A549 treated with AZD2906 at 1 μM for 4 hours (cell line): ENCODE data around the gene FAM3D. TPM values are rescaled to one million over a fixed set of nuclear protein-coding genes. Genes with fewer than 3 reads are reported as not detected.

Experiments
- total RNA-seq: library from RNA; stranded (reverse); fragments of 200-300 nt; extraction: Qiagen RNA extraction; gene quantifications from 5 replicates; pipeline ENCODE4 v1.2.3, GENCODE V29; 2022

FAM3D gene, protein sequence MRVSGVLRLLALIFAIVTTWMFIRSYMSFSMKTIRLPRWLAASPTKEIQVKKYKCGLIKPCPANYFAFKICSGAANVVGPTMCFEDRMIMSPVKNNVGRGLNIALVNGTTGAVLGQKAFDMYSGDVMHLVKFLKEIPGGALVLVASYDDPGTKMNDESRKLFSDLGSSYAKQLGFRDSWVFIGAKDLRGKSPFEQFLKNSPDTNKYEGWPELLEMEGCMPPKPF
- total RNA-seq, result not detected in 5 replicates

DNA sequence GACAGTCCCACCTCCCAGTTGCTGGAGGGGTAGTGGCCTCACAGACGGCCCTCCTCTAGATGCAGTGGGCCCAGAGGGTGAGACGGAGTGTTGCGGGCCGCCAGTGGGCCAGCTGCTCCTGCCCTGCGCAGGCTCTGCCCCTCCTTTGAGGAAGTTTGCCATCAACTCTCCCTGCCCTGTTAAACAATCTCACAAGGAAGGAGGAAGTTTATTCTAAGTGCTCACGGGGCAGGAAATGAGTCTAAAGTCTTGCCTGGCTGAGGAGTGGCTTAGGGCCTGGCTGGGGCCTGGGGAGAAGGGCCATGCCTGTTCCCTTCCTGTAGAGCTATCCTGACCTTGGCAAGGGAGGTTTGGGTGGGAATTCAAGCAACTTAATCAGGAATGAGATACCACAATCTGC lies at the start of gene FAM3D:
TSS of gene FAM3D (minus strand) at position 92 of the 400 bp plus-strand sequence. CDS start 11,211 bp downstream, outside the sequence.

Other genes starting within 250 kb of the FAM3D start
- gene PDHB, start 232.9 kb downstream of the FAM3D start, total RNA-seq, result 53.3 to 67.2 TPM (median 57.7 TPM) in 5 replicates
- gene KCTD6, start 174.7 kb downstream of the FAM3D start, total RNA-seq, result 5.3 to 7.6 TPM (median 6.8 TPM) in 5 replicates
- gene ACOX2, start 129.6 kb downstream of the FAM3D start, total RNA-seq, result 5.7 to 8.9 TPM (median 7.8 TPM) in 5 replicates
- 0.26 to 0.51 TPM (median 0.41 TPM) in 5 replicates for gene FAM107A, start 89.4 kb downstream of the FAM3D start, total RNA-seq